HG03066 (cell line): ENCODE measurements around the gene ARF4.
A peak's percentile ranks its signal among the peaks of the same experiment; 100 is the strongest.
"Not testable (repeated sequence)": the region's sequence is repeated elsewhere in the genome, so short reads cannot be mapped to it uniquely, and the experiment has no call there.

Source experiments
- ATAC-seq: cut with Tn5 transposase; IDR thresholded peaks from one replicate; pipeline ENCODE4 v1.9.1; 2021; ENCODE audit warnings: low read depth; ENCODE audit not compliant: unreplicated experiment

Gene ARF4

GRCh38 chr3:57597127-57597923, at the start of gene ARF4:
Gene ARF4 (minus strand): TSS chr3:57597344. CDS start chr3:57597140, 204 bp downstream.
- ATAC-seq = peak; percentile 94

GRCh38 chr3:57646723-57647122, 49.6 kb upstream of the ARF4 start:
- ATAC-seq = no peak

GRCh38 chr3:57644740-57645139, 47.6 kb upstream of the ARF4 start:
- ATAC-seq = no peak

GRCh38 chr3:57637391-57637790, 40.2 kb upstream of the ARF4 start:
- no peak for ATAC-seq

- not testable (repeated sequence) for ATAC-seq
Observed at GRCh38 chr3:57634259-57634658, 37.1 kb upstream of the ARF4 start.

GRCh38 chr3:57627976-57628375, 30.8 kb upstream of the ARF4 start:
- ATAC-seq = no peak

- ATAC-seq = no peak
Observed at GRCh38 chr3:57624801-57625200, 27.7 kb upstream of the ARF4 start.

GRCh38 chr3:57622362-57622761, 25.2 kb upstream of the ARF4 start:
- no peak for ATAC-seq

GRCh38 chr3:57617739-57618138, 20.6 kb upstream of the ARF4 start:
- ATAC-seq = no peak

- no peak for ATAC-seq
Observed at GRCh38 chr3:57616233-57616632, 19.1 kb upstream of the ARF4 start.

- not testable (repeated sequence) for ATAC-seq
Observed at GRCh38 chr3:57611870-57612269, 14.7 kb upstream of the ARF4 start.

- ATAC-seq = no peak
Observed at GRCh38 chr3:57605683-57606082, 8.5 kb upstream of the ARF4 start.

GRCh38 chr3:57604971-57605370, 7.8 kb upstream of the ARF4 start:
- ATAC-seq = no peak

GRCh38 chr3:57600195-57600594, 3.1 kb upstream of the ARF4 start:
- ATAC-seq = no peak

GRCh38 chr3:57598765-57599360, 1.7 kb upstream of the ARF4 start:
- ATAC-seq = no peak

- no peak for ATAC-seq
Observed at GRCh38 chr3:57596495-57597126, 533 bp downstream of the ARF4 start.

GRCh38 chr3:57594576-57594975, 2.6 kb downstream of the ARF4 start:
- no peak for ATAC-seq

- ATAC-seq = no peak
Observed at GRCh38 chr3:57594144-57594543, 3.0 kb downstream of the ARF4 start.

GRCh38 chr3:57592306-57592705, 4.8 kb downstream of the ARF4 start:
- ATAC-seq = no peak

GRCh38 chr3:57587905-57588304, 9.2 kb downstream of the ARF4 start:
- ATAC-seq = no peak

GRCh38 chr3:57586778-57587177, 10.4 kb downstream of the ARF4 start:
- no peak for ATAC-seq

- no peak for ATAC-seq
Observed at GRCh38 chr3:57583544-57583943, 13.6 kb downstream of the ARF4 start.
